Measurements from ENCODE around the gene VPS35.

Gene VPS35

GRCh38 chr16:46613352-46613751, 75.6 kb downstream of the VPS35 start:
- DNase-seq (ENCODE audit: low read depth in 2 of 2): no peak

GRCh38 chr16:46612121-46612520, 76.9 kb downstream of the VPS35 start:
- DNase-seq (ENCODE audit: low read depth in 2 of 2): no peak

GRCh38 chr16:46607529-46607928, 81.4 kb downstream of the VPS35 start:
- no peak for DNase-seq (ENCODE audit: low read depth in 2 of 2)

- DNase-seq (ENCODE audit: low read depth in 2 of 2): no peak
Observed at GRCh38 chr16:46606231-46606630, 82.7 kb downstream of the VPS35 start.

All from stimulated activated CD8-positive, alpha-beta memory T cell treated with anti-CD3 and anti-CD28 coated beads, Interleukin-15, amount 100 ng/mL, for 4 hours (primary cell).